ENCODE data around the gene DEPP1. TPM values are rescaled to one million over a fixed set of nuclear protein-coding genes. Genes with fewer than 3 reads are reported as not detected.

The DEPP1 gene, protein sequence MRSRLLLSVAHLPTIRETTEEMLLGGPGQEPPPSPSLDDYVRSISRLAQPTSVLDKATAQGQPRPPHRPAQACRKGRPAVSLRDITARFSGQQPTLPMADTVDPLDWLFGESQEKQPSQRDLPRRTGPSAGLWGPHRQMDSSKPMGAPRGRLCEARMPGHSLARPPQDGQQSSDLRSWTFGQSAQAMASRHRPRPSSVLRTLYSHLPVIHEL
- 88.6 and 142 TPM in 2 replicates for total RNA-seq

DNA sequence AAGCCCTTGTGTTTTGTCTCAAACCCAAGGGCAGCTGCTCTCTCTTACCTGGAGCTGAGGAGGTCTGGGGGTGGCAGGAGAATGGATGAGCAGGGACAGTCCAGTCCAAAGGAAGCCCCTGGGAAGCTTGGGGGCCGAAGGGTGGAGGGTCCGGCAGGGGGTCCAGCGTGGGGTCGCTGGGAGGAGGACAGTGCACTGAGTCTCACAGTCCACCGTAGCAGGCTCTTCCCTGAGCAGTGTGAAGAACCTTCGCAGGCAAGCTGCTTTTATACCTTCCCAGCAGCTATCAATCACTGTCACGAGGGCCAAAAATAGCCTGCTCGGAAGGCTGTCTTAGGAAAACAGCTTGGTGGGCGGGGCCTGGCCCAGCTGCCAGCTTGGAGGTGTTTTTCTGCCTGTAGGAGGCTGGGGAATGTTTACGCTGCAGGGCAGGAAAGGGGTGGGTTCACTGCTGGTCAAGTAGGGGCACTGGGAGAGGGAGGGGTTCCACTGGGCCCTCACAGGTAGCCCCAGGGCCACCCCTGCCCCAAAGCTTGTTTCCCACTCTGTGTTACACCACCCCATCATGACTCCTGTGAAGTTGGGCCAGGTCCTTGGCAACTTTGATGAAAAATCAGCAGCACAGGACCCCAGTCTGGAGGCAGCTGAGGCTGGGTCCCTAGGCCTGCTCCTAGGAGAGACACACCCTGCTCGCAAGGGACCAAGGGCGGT lies at the start of gene DEPP1:
Gene DEPP1, minus strand, starts transcription at position 240 of the 711 bp plus-strand sequence. CDS start 779 bp downstream, outside the sequence.

DNA sequence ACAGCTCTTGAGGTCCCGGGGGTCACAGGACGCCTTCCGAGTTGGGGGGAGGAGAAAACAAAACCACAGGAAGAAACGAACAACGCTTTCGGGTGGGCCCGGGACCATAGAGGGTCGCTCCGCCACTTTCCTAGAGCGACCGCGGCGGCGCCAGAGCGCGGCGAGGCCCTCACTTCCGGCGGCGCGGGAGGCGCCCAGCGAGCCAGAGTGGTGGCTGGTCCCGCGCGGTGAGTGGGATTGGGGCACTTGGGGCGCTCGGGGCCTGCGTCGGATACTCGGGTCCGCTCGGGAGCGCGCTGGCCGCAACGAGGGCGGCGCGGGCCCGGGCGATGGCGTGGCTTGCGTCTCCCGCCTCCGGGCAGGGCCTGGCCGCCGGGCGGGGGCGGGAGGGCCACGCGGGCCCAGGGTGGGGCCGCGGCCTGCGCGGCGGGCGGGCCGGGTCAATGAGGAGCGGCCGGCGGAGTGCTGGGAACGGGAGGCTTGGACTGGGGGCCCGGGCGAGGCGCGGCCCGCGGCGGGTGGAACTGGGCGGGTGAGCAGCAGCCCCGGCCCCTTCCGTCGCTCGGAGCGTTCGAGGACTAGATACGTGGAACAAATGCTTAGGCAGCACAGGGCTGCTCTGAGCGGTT lies 22.3 kb upstream of the DEPP1 start, which contains the start of gene ZNF22:
Gene ZNF22, plus strand, starts transcription at position 172 of the 629 bp plus-strand sequence. CDS start 2,446 bp downstream, outside the sequence.

DNA sequence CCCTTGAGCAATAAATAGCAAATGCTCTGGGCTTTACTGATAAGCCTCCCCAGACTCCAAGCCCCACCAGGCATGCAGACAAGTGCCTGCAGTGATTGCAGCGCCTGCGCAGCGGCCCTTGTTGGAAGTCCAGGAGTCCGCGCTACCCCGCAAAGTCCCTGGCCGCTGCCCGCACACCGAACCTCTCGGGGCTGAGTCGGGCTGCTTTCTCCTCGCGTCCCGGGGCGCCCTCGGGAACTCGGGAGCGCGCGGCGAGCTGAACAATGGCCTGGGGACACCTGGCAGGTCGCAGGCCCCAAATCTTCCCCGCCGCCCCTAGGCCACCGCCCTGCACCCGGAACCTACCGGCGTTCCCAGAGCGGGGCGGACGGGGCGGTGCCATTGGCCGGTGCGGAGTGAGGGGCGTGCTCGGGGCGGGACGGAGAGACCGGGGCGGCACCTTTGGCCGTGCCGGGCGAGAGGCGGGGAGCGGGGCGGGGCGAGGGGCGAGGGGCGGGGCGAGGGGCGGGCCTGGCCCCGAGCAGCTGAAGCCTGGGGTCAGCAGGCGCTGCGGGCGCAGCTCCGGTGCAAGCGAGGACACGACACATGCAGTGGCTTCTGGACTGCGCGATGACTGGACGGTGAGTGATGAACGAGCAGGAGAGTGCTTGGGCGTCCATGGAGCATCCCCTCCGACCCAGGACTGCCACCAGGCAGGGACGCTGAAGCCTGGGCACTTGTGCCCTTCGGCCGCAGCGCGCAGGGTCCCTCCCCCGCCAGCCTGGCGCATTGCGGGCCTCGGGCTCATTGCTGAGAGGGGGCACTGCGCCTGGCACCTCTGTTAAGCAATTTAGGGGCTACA lies 19.1 kb downstream of the DEPP1 start, which contains the start of gene RASSF4:
Gene RASSF4, plus strand, starts transcription at position 556 of the 841 bp plus-strand sequence. CDS start 10,401 bp downstream, outside the sequence.

Other genes starting within 250 kb of the DEPP1 start
- gene TMEM72, start 67.5 kb downstream of the DEPP1 start, total RNA-seq: not detected in 2 replicates
- gene RASSF4, start 19.0 kb downstream of the DEPP1 start, total RNA-seq: 6.2 and 14.2 TPM in 2 replicates
- gene ZNF22, start 22.1 kb upstream of the DEPP1 start, total RNA-seq: 9.5 and 10.8 TPM in 2 replicates

Measured in smooth muscle cell of the pulmonary artery (primary cell).